HUDEP-2 (cell line): Measurements from ENCODE around the gene LIMK2.
"Not testable (repeated sequence)": the region's sequence is repeated elsewhere in the genome, so short reads cannot be mapped to it uniquely, and the experiment has no call there.

Experiments used
- DNase-seq, 76 experiments: peaks; one replicate each; lab custom pipeline; 2025; ENCODE audit not compliant: unreplicated experiment in 76 of 76; lab: John Stamatoyannopoulos, UW

Gene LIMK2

GRCh38 chr22:31241936-31242335 is 29.8 kb downstream of the LIMK2 start:
- no peak for DNase-seq

- DNase-seq: no peak
Measured at GRCh38 chr22:31243339-31244045, 31.4 kb downstream of the LIMK2 start.

- no peak for DNase-seq
Measured at GRCh38 chr22:31244046-31244942, 32.2 kb downstream of the LIMK2 start.

GRCh38 chr22:31244943-31245451 is 32.9 kb downstream of the LIMK2 start:
- no peak for DNase-seq

- DNase-seq: not testable (repeated sequence)
Measured at GRCh38 chr22:31245998-31246397, 33.9 kb downstream of the LIMK2 start.

- no peak for DNase-seq
Measured at GRCh38 chr22:31246687-31247086, 34.6 kb downstream of the LIMK2 start.

- no peak for DNase-seq
Measured at GRCh38 chr22:31247726-31248125, 35.6 kb downstream of the LIMK2 start.

- DNase-seq: peak in 17 of 76 experiments; percentile 1 to 56 (median 20)
Measured at GRCh38 chr22:31248138-31248745, 36.1 kb downstream of the LIMK2 start.

- DNase-seq: no peak
Measured at GRCh38 chr22:31248965-31249958, 37.2 kb downstream of the LIMK2 start.

- no peak for DNase-seq
Measured at GRCh38 chr22:31250740-31251600, 38.9 kb downstream of the LIMK2 start.

GRCh38 chr22:31253949-31254348 is 41.9 kb downstream of the LIMK2 start:
- DNase-seq: no peak

- no peak for DNase-seq
Measured at GRCh38 chr22:31259798-31260473, 47.8 kb downstream of the LIMK2 start.

GRCh38 chr22:31260474-31260856 is 48.4 kb downstream of the LIMK2 start:
- no peak for DNase-seq

GRCh38 chr22:31262312-31263133 is 50.4 kb downstream of the LIMK2 start:
- DNase-seq: no peak

- DNase-seq: no peak
Measured at GRCh38 chr22:31263896-31264640, 52.0 kb downstream of the LIMK2 start.

GRCh38 chr22:31268281-31268680 is 56.2 kb downstream of the LIMK2 start:
- DNase-seq: no peak
